HS-27A (cell line): ENCODE measurements around the gene PCDHB1.
"Not testable (repeated sequence)": the region's sequence is repeated elsewhere in the genome, so short reads cannot be mapped to it uniquely, and the experiment has no call there.

Experiments
- DNase-seq: peaks from one replicate; pipeline ENCODE4 v3.0.0-alpha.2; 2012; ENCODE audit warnings: low read depth, missing footprints

PCDHB1 gene

GRCh38 chr5:141084487-141084989, 33.4 kb downstream of the PCDHB1 start:
- DNase-seq = no peak

GRCh38 chr5:141094481-141095262, 43.5 kb downstream of the PCDHB1 start, which contains the start of gene PCDHB2:
PCDHB2 (plus strand) TSS chr5:141094615; CDS start chr5:141094791, 176 bp downstream.
- DNase-seq = no peak

GRCh38 chr5:141095263-141095641, 44.1 kb downstream of the PCDHB1 start:
- DNase-seq = no peak

GRCh38 chr5:141096181-141096580, 45.0 kb downstream of the PCDHB1 start:
- not testable (repeated sequence) for DNase-seq

GRCh38 chr5:141096586-141096985, 45.4 kb downstream of the PCDHB1 start:
- not testable (repeated sequence) for DNase-seq

GRCh38 chr5:141100243-141100805, 49.1 kb downstream of the PCDHB1 start, which contains the start of gene PCDHB3:
PCDHB3 (plus strand) TSS chr5:141100473; CDS start chr5:141100650, 177 bp downstream.
- DNase-seq = no peak

- DNase-seq = no peak
These were observed 49.9 kb downstream of the PCDHB1 start for GRCh38 chr5:141101059-141101458.

- DNase-seq = not testable (repeated sequence)
These were observed 50.9 kb downstream of the PCDHB1 start for GRCh38 chr5:141102070-141102469.

- not testable (repeated sequence) for DNase-seq
These were observed 51.3 kb downstream of the PCDHB1 start for GRCh38 chr5:141102471-141102870.

- DNase-seq = no peak
These were observed 54.2 kb downstream of the PCDHB1 start for GRCh38 chr5:141105350-141105749.
